Kidney tubule cell (primary cell): Measurements from ENCODE around the gene COX7C.
"Not testable (repeated sequence)": the region's sequence is repeated elsewhere in the genome, so short reads cannot be mapped to it uniquely, and the experiment has no call there.

Source experiments
- DNase-seq: peaks from one replicate; pipeline ENCODE4 v3.0.0-alpha.2; 2018; ENCODE audit warnings: low spot score

The COX7C gene, protein sequence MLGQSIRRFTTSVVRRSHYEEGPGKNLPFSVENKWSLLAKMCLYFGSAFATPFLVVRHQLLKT

DNA sequence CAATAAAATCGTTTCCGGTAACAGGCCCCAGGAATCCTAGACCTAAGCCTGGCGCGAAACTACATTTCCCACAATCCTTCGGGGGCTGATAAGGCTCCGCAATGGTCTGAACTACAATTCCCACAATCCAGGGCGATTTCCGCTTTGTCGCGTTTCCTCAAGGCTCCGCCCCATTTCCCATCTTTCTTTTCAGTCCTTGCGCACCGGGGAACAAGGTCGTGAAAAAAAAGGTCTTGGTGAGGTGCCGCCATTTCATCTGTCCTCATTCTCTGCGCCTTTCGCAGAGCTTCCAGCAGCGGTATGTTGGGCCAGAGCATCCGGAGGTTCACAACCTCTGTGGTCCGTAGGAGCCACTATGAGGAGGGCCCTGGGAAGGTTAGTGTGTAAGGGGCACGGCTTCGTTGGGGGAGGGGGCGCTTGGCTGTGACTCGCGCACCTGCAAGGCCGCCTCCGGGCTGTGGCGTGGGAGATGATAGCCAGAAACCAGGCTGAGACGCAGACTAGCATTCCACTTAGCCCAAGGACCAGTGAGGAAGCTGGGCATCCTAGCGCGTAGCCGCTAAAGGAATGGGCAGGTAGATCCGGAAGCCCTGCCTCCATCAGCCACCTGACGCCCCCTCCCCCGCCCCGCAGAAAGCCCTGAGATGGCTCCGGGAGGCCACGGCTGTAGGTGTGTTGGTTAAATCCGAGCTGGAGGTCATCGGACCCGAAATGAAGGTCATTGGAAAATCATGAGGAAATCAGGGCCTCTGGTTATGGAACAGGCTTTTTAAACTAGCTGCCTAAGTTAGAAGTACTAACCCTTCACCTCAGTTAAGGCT lies at the start of gene COX7C:
Gene COX7C, plus strand, starts transcription at position 186 of the 821 bp plus-strand sequence. Its CDS starts 115 bp downstream, at position 301.
- DNase-seq: peak; percentile 95

DNA sequence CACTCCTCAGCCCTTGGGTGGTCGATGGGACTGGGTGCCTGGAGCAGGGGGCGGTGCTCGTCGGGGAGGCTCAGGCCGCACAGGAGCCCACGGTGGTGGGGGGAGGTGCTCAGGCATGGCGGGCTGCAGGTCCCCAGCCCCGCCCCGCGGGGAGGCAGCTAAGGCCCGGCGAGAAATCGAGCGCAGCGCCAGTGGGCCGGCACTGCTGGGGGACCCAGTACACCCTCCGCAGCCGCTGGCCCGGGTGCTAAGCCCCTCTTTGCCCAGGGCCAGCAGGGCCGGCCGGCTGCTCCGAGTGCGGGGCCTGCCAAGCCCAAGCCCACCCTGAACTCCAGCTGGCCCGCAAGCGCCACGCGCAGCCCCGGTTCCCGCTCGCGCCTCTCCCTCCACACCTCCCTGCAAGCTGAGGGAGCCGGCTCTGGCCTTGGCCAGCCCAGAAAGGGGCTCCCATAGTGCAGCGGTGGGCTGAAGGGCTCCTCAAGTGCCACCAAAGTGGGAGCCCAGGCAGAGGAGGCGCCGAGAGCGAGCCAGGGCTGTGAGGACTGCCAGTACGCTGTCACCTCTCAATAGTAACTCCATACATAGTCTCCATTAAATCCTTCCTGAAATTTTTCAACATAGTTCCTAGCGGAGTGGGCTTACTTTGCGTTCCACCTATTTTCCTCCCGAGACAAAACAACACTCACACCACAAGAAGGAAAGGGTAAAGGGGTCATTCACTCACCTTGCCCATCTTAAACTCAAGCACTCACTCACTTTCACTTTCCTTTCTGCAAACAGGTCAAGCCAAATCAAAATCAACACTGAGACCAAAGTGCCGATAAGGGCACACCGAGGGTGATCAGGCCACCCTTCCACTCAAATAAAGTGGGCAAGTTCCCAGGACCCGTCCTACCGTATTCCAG lies 48.0 kb upstream of the COX7C start:
- not testable (repeated sequence) for DNase-seq

DNA sequence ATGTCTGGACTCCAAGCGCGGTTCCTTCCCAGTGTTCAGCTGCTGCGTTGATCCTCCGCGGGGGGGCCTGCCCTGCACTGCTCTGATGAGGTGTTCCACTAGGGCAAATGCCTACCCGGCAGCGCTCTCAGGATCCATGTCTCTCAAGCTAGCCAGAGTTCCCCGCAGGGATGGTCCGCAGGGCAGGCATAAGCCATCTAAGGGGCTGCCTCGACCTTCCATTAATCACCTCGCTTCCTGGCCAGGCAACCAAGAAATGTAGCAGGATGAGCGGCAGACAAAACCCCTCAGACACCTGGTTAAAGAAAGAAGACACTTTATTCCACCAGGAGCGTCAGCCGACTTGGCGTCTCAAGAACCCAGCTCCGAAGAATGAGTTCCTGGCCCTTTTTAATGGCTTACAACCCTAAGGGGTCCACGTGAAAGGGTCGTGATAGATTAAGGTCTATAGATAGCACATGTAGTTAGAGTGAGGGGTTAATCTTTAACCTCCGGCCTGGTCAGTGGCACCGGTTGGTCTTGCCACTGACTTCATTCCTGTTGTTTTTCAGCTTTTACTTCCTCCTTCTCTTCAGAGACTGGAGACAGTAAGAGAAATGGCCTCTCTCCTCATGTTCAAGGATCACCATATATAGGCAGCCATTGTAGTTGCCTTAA lies 47.2 kb upstream of the COX7C start:
- DNase-seq: peak; percentile 54

DNA sequence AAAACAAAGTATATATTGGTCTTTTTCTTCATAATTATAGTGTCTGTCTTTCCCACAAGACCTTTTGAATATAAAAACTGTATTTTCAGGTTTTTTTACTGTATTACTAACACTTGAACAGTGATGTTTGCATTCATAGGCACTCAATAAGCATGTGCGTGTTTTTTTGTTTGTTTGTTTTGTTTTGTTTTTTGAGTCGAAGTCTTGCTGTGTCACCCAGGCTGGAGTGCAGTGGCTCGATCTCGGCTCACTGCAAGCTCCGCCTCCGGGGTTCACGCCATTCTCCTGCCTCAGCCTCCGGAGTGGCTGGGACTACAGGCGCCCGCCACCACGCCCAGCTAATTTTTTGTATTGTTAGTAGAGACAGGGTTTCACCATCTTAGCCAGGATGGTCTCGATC lies 46.6 kb upstream of the COX7C start:
- not testable (repeated sequence) for DNase-seq

DNA sequence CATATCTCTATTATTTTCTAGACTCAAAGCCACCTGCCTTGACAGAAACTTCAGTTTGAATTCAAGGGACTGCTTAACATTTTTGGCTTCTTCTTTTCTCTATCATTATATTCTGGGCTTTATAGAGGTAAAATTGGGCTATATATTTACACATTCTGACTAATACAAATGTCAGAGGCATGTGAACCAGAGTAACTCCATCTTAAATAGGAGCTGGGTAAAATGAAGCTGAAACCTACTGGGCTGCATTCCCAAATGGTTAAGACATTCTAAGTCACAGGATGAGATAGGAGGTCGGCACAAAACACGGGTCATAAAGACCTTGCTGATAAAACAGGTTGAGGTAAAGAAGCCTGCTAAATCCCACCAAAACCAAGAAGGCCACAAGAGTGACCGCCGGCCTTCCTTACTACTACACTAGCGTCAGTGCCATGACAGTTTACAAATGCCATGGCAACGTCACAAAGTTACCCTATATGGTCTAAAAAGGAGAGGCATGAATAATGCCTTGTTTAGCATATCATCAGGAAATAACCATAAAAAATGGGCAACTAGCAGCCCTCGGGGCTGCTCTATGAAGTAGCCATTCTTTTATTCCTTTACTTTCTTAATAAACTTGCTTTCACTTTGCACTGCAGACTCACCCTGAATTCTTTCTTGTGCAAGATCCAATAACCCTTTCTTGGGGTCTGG lies 44.8 kb upstream of the COX7C start:
- DNase-seq: no peak

DNA sequence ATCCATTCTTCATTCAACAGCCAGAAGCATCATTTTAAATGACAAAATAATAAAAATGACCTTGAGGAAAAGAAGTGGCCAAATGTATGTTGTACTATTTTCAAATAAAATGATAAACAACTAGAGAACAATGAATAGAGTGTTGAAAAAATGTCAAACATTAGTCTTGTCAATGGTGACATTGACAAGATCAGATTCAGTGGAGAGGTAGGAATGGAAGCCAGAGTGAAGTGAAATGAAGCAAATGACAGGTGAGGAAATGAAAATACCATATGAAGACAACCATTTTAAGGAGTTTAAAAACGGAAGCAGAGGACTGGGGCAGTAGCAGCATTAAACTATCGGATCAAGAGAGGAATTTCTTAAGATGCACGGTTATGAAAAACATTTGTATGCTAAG lies 38.2 kb upstream of the COX7C start:
- DNase-seq: no peak

DNA sequence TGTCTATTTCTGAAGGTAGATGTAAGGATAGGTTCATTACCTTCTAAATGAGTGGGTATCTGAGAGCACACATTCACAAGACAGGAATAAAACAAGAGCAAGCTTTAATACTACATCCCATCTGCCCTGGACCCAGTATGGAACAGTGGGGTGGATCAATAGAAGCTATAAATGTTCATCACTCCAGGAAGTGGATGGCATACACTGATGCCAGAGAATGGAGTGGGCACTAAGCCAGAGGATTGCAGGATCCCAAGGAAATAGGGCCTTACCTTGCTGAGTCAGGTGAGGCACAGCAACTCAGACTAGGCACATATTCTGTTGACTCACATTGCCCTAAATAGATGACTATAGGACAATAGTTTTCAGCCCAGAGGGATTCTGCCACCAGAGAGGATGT lies 21.3 kb upstream of the COX7C start:
- peak; percentile 2 for DNase-seq

DNA sequence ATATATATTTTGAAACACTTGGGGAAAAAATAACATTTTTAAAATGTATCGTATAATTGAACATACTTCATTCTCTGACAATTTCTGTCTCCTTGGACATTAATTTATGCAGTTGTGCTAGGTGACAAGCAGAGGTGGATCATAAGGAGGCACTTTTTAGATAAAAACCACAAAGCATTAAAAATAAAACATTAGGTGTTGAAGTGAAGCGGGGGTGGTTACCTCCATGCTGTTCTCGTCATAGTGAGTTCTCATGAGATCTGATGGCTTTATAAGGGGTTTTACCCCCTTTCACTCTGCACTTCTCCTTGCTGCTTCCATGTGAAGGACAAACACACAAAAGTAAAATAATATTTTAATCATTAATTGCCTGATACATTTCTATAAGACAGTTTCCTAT lies 11.9 kb upstream of the COX7C start:
- DNase-seq: no peak

DNA sequence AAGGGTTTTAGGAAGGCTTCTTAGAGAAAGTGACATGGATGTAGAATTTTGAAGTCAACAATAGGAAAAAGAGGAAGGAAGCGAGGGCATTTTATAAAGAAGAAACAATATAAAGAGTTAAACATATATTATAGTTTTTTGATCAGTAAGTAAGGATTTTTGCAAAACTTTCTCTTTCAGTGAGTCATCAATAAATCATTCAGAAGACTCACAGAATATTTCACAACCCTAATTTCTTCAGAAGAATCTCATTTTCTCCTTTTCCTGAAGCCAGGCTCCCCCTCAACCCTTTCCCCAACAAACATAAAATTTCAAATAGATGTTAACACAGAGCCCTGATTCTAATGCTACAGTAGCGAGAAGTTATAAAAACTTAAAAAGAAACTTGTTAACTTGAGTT lies 4.3 kb upstream of the COX7C start:
- no peak for DNase-seq

DNA sequence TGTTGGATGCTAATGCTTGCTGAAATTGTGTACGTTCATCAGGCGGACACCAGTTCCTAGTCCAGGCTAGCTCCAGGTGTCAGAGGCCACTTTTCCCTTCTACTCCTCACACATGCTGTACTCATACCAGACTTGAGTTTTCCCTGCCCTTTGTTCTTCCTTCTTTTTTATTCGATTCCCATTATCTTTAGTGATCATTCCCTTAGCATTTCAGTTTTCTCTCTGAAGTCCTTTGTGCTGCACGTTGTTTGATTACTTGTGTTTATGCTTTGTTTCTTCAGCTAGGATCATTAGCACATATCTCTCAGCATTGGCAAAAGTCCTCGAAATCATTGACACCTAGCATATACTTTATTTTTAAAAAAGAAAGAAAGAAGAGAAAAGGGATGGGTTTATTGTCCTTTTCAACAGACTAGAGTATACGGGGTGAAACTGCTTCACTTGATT lies 409 bp upstream of the COX7C start:
- DNase-seq: no peak

DNA sequence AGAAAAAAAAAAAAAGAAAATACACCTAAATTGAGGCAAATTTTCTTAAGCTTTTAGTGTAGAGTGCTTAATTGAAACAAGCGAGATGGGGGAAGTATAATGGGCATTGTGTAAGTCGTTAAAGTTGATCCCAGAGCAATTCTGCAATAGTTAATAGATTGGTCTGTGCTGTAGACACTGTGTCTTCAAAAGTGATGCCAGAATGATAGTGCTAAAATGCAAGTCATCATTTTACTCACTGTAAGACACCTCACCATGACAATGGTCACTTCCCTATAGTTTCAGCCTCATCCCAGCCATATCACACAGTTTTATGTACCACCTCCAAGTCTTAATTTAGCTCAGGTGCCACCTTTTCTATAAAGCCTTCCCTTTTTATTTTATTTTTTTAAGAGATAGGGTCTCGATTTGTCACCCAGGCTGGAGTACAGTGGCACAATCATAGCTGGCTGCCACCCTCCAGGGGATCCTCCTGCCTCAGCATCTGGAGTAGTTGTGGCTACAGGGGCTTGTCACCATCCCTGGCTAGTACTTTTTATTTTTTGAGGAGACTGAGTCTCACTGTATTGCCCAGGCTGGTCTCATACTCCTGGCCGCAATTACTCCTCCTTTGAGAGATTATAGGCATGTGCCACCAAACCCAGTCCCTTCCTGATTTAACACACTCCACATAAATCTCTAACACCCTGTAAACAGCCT lies 6.2 kb downstream of the COX7C start:
- no peak for DNase-seq

DNA sequence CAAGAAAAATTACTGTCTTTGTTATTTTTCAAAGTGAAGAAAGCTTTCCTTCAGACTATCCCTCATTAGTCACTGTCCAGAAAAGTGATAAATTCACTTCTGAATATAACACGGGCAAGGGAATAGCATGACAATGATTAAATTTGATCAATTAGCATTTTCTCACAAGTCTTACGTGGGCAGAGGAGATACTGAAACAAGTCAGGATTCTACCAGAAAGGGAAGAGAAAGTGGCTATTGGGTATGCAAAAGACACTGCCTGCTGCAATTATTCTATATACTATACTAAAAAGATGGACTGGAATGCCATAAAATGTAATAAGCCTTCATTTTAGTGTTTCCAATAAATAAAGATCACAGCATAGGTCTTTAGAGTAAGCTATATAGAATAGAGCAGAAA lies 7.4 kb downstream of the COX7C start:
- no peak for DNase-seq

DNA sequence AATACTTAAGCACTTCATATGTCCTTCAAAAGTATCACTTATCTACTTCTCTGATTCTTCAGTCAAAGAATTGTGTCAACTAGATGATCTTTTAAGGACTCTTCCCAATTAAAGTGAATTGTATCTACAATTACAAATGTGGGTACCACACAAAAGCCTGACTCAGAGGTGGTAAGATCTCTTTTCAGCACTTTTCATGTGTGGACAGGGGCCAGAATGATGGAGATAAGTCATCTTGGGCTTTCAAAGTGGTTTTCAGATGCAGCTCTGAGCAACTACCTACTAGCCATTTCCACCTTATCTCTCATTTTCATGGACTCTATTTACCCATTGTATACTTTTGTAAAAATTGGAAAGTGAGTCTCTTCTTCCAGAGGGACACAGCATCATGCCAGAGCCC lies 8.4 kb downstream of the COX7C start:
- DNase-seq: no peak

DNA sequence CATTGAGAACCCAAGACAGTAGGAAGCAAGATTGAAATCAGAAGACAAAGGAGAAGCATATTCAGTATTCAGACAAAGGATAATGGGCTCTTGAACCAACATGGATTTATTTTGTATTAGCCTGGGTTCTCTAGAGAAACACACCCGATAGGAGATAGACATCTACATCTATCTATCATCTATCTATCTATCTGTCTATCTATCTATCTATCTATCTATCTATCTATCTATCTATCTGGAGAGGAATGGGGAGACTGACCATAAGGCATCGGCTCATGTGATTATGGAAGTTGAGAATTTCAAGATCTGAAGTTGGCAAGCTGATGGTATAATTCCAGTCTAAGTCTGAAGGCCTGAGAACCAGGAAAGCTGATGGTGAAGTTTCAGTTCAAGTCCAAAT lies 13.4 kb downstream of the COX7C start:
- no peak for DNase-seq

DNA sequence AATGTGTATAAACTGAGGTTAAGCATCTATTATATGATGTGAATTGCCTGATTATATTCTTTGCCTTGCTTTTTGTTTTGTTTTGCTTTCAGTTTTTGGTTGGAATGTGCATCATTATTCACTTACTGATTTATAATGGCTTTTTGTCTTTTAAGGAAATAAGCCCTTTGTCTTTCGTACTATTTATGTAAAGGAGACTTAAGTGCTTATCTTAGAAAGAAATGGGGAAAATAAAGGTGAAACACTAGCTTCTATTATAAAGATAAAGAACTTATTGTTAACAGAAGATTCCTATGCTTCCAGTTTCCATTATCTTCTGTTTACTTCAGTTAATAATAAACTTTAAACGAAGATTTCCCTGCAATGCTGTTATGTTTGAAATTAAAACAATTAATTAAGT lies 23.3 kb downstream of the COX7C start:
- no peak for DNase-seq

DNA sequence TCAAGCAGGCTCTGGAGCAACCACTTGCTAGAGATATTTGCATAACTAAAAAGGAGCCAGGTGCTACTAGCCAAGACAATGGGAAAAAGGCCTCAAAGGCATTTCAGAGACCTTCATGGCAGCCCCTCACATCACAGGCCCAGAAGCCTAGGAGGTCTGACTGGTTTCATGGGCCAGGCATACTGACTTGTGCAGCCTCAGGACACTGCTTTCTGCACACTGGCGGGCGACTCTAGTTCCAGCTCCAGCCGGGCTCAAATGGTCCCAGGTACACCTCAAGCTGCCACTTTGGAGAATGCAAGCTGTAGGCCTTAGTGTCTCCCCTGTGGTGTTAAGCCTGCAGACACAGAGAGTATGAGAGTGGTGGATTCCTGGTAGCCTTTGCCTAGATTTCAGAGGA lies 27.1 kb downstream of the COX7C start:
- no peak for DNase-seq

DNA sequence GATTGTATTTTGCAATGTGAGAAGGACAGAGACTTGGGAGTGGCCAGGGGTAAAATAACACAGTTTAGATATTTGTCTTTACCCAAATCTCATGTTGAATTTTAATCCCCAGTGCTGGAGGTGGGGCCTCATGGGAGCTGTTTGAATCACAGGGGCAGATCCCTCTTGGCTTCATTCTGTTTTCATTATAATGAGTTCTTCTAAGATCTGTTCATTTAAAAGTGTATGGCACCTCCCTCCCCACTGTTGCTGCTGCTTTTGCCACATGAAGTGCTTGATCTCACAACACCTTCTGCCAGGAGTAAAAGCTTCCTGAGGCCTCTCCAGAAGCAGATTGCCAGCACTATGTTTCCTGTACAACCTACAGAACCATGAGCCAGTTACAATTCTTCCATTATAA lies 28.1 kb downstream of the COX7C start:
- DNase-seq: no peak

DNA sequence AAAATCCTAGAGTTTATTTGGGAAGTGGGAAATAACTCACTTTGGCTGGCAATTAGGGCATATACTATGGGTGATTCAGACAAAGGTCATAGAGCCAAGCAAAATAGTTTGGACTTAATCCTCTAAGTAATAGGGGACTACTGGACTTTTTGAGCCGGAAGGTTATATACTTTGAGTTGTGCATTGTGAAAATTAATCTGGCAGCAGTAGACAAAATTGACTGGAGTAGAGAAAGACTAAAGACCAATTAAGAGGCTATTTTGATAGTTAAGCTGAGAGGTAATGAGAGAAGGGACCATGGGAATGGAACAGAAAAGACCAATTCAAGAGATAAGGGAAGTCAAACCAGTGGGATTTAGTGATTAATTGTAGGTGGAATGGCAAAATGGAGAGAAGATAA lies 28.9 kb downstream of the COX7C start:
- no peak for DNase-seq

DNA sequence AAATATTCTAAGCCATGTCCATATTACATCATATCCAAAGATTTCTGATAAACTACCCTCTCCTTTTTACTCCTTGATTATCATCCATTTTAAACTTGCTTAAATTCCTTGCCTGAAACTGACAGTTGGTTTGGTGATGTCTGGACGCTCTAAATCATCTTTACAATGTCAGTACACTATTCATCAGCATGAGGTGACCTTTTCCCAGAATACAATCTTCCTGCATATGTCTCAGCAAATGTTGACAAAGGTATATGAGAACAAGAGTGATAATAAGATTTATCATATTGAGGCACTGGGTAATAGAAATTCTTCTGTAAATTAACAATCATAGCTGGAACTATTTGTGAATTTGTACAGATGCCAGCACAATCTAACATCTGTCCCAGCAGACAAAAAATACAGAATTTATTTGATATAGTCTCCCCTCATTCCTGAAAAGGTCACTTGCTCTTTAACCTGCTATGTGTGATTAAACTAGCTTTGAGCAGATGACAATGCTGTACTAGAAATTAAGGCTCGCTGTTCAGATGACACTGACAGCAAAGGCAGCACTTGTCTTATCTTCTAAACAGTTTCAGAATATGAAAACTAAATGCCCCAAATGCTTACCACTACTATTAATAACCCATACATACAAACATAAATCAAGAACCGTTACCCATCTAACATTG lies 32.2 kb downstream of the COX7C start:
- DNase-seq: no peak

DNA sequence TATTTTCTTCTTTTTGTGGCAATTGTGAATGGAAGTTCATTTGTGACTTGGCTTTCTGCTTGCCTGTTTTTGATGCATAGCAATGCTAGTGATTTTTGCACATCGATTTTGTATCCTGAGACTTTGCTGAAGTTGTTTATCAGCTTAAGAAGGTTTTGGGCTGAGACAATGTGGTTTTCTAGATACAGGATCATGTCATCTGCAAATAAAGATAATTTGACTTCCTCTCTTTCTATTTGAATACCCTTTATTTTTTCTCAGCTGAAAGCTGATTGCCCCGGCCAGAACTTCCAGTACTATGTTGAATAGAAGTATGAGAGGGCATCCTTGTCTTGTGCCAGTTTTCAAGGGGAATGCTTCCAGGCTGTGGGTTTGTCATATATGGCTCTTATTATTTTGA lies 43.0 kb downstream of the COX7C start:
- DNase-seq: not testable (repeated sequence)

DNA sequence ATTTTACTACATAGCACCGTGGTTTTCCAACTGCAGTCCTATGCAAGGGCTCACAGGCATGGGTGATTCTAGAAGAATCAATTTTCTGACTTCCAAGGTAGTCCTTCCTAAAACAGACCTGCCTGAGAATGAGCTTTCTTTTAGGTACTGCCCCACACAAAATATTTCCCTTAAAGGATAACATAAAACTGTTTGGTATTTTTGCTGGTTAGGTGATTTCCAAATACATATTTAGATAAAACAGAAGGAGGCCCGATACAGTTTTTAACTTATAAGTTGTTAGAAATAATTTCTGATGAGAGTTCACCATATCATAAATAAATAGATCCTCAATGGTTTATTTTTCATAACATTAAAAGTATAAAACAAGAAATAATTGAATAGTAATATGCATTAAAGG lies 46.4 kb downstream of the COX7C start:
- no peak for DNase-seq
